HG03442 (cell line): ENCODE measurements around the gene ECM2.
A peak's percentile ranks its signal among the peaks of the same experiment; 100 is the strongest.
"Not testable (repeated sequence)": the region's sequence is repeated elsewhere in the genome, so short reads cannot be mapped to it uniquely, and the experiment has no call there.

Source experiments
- ATAC-seq: cut with Tn5 transposase; IDR thresholded peaks from one replicate; pipeline ENCODE4 v1.9.1; 2021; ENCODE audit warnings: mild to moderate bottlenecking, moderate library complexity; ENCODE audit not compliant: unreplicated experiment

The ECM2 gene

GRCh38 chr9:92535940-92536850, at the start of gene ECM2:
Gene ECM2 (minus strand): TSS chr9:92535990. CDS start chr9:92522866, 13,124 bp downstream.
- no peak for ATAC-seq

GRCh38 chr9:92576175-92576574, 40.4 kb upstream of the ECM2 start:
- ATAC-seq = no peak

- ATAC-seq = not testable (repeated sequence)
These were observed 37.8 kb upstream of the ECM2 start for GRCh38 chr9:92573612-92574011.

- ATAC-seq = not testable (repeated sequence)
These were observed 36.1 kb upstream of the ECM2 start for GRCh38 chr9:92571871-92572270.

- ATAC-seq = no peak
These were observed 29.2 kb upstream of the ECM2 start for GRCh38 chr9:92564982-92565381.

- ATAC-seq = no peak
These were observed 28.7 kb upstream of the ECM2 start for GRCh38 chr9:92564504-92564903.

GRCh38 chr9:92563116-92564100, 27.6 kb upstream of the ECM2 start:
- no peak for ATAC-seq

- no peak for ATAC-seq
These were observed 26.7 kb upstream of the ECM2 start for GRCh38 chr9:92562461-92562967.

GRCh38 chr9:92561374-92562330, 25.9 kb upstream of the ECM2 start:
- ATAC-seq = no peak

GRCh38 chr9:92558612-92559374, 23.0 kb upstream of the ECM2 start:
- ATAC-seq = no peak

- ATAC-seq = no peak
These were observed 15.0 kb upstream of the ECM2 start for GRCh38 chr9:92550765-92551164.

GRCh38 chr9:92547356-92547755, 11.6 kb upstream of the ECM2 start:
- ATAC-seq = no peak

GRCh38 chr9:92545002-92545510, 9.3 kb upstream of the ECM2 start:
- ATAC-seq = no peak

- no peak for ATAC-seq
These were observed 8.2 kb upstream of the ECM2 start for GRCh38 chr9:92543972-92544371.

- ATAC-seq = no peak
These were observed 2.8 kb upstream of the ECM2 start for GRCh38 chr9:92538541-92538940.

GRCh38 chr9:92534674-92535073, 1.1 kb downstream of the ECM2 start:
- peak; percentile 52 for ATAC-seq

- ATAC-seq = no peak
These were observed 1.6 kb downstream of the ECM2 start for GRCh38 chr9:92534204-92534603.

GRCh38 chr9:92530893-92531292, 4.9 kb downstream of the ECM2 start:
- ATAC-seq = no peak

GRCh38 chr9:92529124-92529523, 6.7 kb downstream of the ECM2 start:
- no peak for ATAC-seq
